GM10847 (cell line): Measurements from ENCODE around the gene ITGA7.

Source experiments
- POLR2A ChIP-seq: IDR thresholded peaks from 2 replicates; pipeline ENCODE4 v1.6.1; 2011; ENCODE audit not compliant: insufficient read length; ENCODE audit errors: extremely low read depth

ITGA7 gene

DNA sequence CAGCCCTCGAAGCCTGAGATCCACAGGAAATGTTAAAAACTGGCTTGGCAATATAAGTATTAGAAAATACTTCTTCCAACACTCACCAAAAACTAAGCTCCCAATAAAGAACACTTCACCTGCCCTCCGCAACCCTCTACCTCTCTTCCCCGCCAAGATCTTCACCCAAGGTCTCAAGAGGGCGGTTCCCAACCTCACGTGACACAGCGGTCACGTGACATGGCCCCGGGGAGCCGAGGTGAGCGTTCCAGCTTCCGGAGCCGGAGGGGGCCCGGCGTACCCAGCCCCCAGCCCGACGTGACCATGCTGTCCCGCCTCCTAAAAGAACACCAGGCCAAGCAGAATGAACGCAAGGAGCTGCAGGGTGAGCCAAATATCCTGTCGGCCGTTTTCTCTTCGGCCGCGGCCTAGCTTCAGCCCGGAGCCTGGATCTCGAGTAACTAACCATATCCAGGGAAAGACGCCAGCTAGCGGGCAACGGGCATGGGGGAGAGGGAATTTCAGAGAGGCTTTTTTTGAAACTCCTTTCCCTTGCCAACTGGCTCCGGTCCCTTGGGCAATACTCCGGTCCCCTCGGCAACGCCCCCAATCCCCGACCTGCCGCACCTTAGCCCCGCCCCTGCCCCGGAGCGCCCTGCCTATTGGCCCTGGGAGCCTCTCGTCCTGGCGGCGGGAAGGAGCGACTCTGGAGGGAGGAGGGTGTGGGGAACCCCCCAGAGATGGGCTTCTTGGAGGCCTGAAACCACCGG is 8.3 kb upstream of the ITGA7 start, which contains the start of gene BLOC1S1:
Gene BLOC1S1, plus strand, starts transcription at position 214 of the 749 bp plus-strand sequence. Its CDS starts 6 bp downstream, at position 220.
- TF ChIP-seq POLR2A, result peak; percentile 42

- no peak for TF ChIP-seq POLR2A
Observed at GRCh38 chr12:55715169-55715764, 7.6 kb upstream of the ITGA7 start.

GRCh38 chr12:55713721-55714120 is 6.0 kb upstream of the ITGA7 start:
- no peak for TF ChIP-seq POLR2A

DNA sequence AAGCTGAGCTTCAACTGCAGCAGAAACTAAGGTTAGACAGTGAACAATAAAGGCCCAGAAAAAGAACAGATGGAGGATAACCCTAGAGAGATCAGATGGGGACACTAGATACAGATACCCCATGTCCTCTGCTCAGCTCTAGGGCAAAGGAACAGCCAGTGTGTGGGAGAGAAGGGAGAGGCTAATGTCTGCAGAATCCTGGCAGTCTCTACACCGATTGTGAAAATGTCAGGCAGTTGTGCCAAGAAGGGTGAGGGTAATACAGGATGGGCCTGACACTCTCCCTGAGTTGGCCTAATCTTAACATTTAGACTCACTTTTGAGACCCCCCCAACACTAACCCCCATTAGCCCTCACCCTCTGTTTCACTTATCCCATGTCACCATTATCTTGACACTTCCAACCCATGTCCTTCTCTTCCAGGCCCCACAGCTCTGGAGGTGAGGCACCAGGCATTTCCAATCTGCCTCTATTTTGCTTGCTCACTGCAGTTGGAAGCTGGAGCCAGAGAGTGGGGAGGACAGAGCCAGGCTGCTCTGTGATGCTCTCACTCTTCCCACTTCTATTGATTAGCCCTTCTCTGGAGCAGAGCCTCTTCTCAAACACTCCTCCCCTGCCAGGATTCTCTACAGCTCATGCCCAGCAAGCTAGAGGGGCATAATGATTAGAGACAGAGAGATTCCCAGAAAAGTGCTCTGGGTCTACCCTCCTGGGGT is 5.2 kb upstream of the ITGA7 start:
- TF ChIP-seq POLR2A, result no peak

DNA sequence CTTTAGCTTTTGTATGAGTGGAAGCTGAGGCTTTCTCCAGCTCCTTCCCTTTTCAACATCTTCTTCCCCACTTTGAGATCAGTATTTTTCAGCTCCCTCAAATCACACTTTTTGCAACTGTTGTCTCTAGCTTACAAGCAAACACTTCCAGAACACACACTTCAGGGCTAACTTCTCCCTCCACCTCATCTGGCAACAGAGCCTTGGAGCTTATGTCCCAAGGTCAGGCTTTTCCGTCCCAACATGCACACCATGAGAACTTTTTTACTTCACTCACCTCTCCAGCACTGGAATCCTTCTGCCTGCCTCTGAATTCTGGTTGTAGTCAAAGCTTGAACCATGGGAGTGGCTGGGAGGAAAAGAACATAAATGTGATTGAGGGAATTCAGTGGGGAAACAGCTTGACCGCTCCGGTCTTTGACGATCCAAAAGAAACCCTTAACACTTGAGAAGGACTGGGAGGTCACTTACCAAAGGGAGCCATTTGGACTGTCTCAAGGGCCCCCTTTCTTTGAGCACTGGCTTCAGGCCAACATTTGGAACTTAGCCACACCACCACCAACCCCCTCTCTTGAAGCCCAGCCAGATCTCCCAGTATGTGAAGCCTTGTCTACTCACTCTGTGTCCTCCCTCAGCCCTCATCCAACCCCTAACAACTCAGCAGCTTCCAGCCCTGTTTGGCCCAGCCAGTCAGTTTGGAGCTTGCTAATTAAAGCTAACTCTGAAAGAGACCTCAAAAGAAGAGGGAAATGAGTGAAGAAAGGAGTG is 4.3 kb upstream of the ITGA7 start:
- no peak for TF ChIP-seq POLR2A

DNA sequence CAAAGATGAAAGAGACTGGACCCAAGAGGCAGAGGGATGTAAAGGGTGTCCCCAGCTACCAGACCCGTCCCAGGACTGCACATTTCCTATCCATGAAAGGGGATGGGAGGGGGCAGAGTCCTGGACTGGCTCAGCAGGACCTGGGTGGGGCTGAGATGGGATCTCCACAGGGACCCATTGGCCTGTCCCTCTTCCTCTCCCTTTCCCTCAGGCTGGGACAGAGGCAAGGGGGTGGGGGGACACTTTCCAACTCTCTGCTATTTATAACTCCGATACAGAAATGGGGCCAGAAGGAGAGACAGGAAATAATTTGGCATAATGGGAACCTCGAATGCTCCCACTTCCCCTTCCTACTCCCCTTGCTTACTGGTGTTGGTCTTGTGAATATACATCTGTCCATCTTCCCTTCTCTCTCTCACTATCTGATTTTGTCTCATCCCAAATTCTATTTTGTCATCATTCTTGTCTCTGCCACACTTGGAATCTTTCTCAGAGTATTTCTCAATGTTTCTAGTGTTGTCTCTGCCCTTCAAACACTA is 1.1 kb upstream of the ITGA7 start:
- TF ChIP-seq POLR2A, result no peak

DNA sequence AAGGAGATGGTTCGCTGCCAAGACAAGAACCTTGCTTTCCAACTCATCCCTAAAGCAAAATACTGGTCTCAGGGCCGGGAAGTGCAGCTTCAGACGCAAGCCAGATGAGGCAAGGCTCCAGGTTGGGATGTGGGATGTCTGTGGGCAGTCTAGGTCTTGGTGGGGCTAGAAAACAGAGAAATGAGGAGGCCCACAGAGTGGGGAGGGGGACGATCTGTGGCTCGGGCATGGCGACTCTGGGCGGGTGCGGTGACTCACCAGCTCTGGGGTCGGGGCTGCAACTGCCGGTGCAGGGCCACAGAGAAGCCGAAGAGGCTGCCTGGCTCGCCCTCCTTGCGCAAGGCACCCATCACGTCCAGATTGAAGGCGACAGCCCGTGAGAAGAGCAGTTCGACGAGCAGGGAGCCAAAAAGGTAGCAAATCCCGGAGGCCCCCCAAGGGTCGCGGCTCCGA is 459 bp downstream of the ITGA7 start:
- TF ChIP-seq POLR2A, result no peak

- TF ChIP-seq POLR2A, result no peak
Observed at GRCh38 chr12:55706568-55707218, 1.0 kb downstream of the ITGA7 start.

DNA sequence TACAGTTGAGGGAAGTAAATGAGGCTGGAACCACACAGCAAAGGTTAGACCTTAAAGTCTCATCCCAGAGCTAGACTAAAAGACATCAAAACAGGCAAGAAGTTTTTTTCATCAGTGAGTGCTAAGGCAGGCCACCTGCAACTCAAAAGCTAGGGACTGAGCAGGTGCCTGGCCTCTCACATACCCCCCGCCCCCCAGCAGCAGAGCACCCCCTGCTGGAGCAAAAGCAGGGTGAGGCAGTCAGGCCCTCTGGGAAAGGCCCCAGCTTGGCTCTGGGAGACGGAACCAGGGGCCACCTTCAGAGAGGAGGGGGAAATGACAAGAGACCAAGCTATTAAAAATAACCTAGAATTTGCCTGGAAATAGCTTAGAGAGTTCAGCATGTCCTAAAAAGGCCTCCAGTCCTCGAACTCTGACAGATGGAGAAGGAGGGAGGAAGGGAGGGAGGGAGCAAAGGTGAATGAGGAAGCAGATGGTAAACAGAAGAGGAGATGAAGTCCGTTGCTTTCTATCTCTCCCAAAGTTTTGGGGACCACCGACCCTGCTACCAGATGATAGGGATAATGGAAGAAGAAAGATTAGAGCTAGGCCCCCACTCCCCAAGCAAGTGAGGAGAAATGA is 1.8 kb downstream of the ITGA7 start:
- TF ChIP-seq POLR2A, result no peak

- TF ChIP-seq POLR2A, result no peak
Observed at GRCh38 chr12:55704824-55705718, 2.6 kb downstream of the ITGA7 start.

DNA sequence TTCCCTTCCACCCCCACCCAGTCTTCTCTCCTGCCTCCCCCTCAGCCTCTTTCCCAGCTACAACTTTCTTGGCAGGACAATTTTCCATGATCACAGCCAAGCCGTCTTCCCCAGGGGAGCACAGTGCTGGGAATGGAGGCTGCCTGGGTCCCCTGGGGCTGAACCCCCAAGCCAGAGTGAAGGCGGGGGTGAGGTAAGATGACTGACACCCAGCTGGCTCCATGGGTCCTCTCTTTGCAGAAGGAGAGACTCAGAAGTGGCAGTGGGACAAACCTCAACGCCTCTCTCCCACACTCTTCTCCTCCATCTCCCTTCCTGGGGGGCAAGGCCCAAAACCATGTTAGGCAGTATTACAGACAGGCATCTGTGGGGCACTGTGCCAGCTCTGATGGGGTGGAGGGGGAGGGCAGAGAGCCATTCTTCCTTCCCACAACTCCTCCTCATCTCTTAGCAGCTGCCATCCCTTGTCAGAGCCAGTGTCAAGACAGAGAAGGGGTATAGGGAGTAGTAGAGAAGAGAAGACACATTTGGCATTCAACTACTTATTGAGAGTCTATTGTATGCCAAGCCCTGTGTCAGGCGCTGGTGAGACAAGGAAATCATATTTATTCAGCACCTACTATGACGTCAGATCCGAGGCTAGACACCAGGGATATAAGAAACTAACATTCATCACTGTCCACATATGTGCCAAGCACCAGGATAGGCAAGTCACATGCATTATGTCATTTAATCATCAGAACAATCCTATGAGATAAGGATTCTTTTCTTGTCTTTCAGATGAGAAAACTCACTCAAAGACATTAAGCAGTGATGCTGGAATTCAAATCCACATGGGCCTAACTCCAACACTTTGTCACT is 3.6 kb downstream of the ITGA7 start:
- no peak for TF ChIP-seq POLR2A

GRCh38 chr12:55703288-55703687 is 4.4 kb downstream of the ITGA7 start:
- no peak for TF ChIP-seq POLR2A
